Hepatocyte (in vitro differentiated cells): ENCODE results near the gene ECSIT. TPM values are rescaled to one million over a fixed set of nuclear protein-coding genes. Genes with fewer than 3 reads are reported as not detected.

Experiments used
- DNase-seq: peaks from one replicate; pipeline ENCODE4 v3.0.0-alpha.2; 2016; ENCODE audit warnings: low spot score
- H2AFZ ChIP-seq: fragments of 200-600 bp; sonication (generic); 2 replicates; pipeline ENCODE4 v1.6.0; 2016; ENCODE audit warnings: antibody characterized with exemption, mild to moderate bottlenecking
- H3K27ac ChIP-seq: fragments of 200-600 bp; sonication (generic); 2 replicates; pipeline ENCODE4 v1.5.1; 2016; ENCODE audit warnings: mild to moderate bottlenecking
- H3K27me3 ChIP-seq: fragments of 200-600 bp; sonication (generic); 2 replicates; pipeline ENCODE4 v1.6.1; 2016
- H3K36me3 ChIP-seq: fragments of 200-600 bp; sonication (generic); replicated peaks from 2 replicates; pipeline ENCODE4 v1.5.1; 2016; ENCODE audit warnings: low read depth; ENCODE audit not compliant: insufficient read depth
- H3K4me1 ChIP-seq: fragments of 200-600 bp; sonication (generic); 2 replicates; pipeline ENCODE4 v1.5.1; 2016; ENCODE audit warnings: mild to moderate bottlenecking, moderate library complexity; ENCODE audit not compliant: insufficient read depth
- H3K4me2 ChIP-seq: fragments of 200-600 bp; sonication (generic); 2 replicates; pipeline ENCODE4 v1.6.0; 2016
- H3K4me3 ChIP-seq: fragments of 200-600 bp; sonication (generic); 2 replicates; pipeline ENCODE4 v1.5.1; 2016; ENCODE audit warnings: mild to moderate bottlenecking
- H3K79me2 ChIP-seq: fragments of 200-600 bp; sonication (generic); 2 replicates; pipeline ENCODE4 v1.6.0; 2017; ENCODE audit warnings: mild to moderate bottlenecking
- H3K9me2 ChIP-seq: fragments of 200-600 bp; sonication (generic); replicated peaks from 2 replicates; pipeline ENCODE4 v1.6.0; 2017; ENCODE audit warnings: mild to moderate bottlenecking; ENCODE audit not compliant: insufficient read depth
- H3K9me3 ChIP-seq: fragments of 200-600 bp; sonication (generic); 2 replicates; pipeline ENCODE4 v1.5.1; 2016; ENCODE audit warnings: low read depth, mild to moderate bottlenecking
- H4K20me1 ChIP-seq: fragments of 200-600 bp; sonication (generic); 2 replicates; pipeline ENCODE4 v1.6.0; 2016; ENCODE audit warnings: mild to moderate bottlenecking; ENCODE audit not compliant: insufficient read depth, poor library complexity, severe bottlenecking
- CTCF ChIP-seq: fragments of 200-600 bp; sonication (generic); IDR thresholded peaks from 2 replicates; pipeline ENCODE4 v1.5.1; 2016; ENCODE audit warnings: antibody characterized with exemption, mild to moderate bottlenecking; ENCODE audit not compliant: poor library complexity
- EZH2 ChIP-seq: fragments of 200-600 bp; sonication (generic); IDR thresholded peaks from 2 replicates; pipeline ENCODE4 v1.6.1; 2016; ENCODE audit warnings: antibody characterized with exemption, mild to moderate bottlenecking, borderline replicate concordance
- EZH2phosphoT487 ChIP-seq: fragments of 200-600 bp; sonication (generic); IDR thresholded peaks from one replicate; pipeline ENCODE4 v1.6.1; 2018; ENCODE audit warnings: antibody characterized with exemption, mild to moderate bottlenecking, low read depth, moderate library complexity; ENCODE audit not compliant: unreplicated experiment, severe bottlenecking
- WGBS: methylation state at CpG from one replicate; pipeline ENCODE4 v1.1.6; 2016; ENCODE audit warnings: low lambda C conversion rate; ENCODE audit errors: missing lambda C conversion rate; 5-methylcytosine and 5-hydroxymethylcytosine counted together
- polyA plus RNA-seq: library from polyadenylated mRNA; unstranded; fragments of >200 nt; fragmentation: Nextera tagmentation; extraction: Ambion mirVana; gene quantifications from 2 replicates; pipeline ENCODE4 v1.2.1, GENCODE V29; 2016
- total RNA-seq: library from RNA; depleted of rRNA; stranded (reverse); fragments of >200 nt; gene quantifications from 2 replicates; pipeline ENCODE4 v1.2.3, GENCODE V29; 2014

The ECSIT gene
- total and polyA plus RNA-seq, 2 experiments from 2014 or later: 23.2 to 32.5 TPM

GRCh38 chr19:11541238-11541637, 12.3 kb upstream of the ECSIT start:
- no peaks in the 10 kb centered on the region for H3K27me3 ChIP-seq
- no peaks in the 10 kb centered on the region for H3K9me2 ChIP-seq
- peaks cover 13% of the 10 kb centered on the region for H3K4me1 ChIP-seq
- no peak for TF ChIP-seq EZH2phosphoT487
- TF ChIP-seq CTCF: no peak
- no peak for TF ChIP-seq EZH2
- H3K4me2 ChIP-seq: no peak overlapping the region
- no peaks in the 10 kb centered on the region for H3K36me3 ChIP-seq
- DNase-seq: no peak
- H2AFZ ChIP-seq: no peak overlapping the region
- WGBS: 84% methylated on average over 3 of the region's 3 CpGs
- H3K4me3 ChIP-seq: no peak overlapping the region
- no peaks in the 10 kb centered on the region for H3K79me2 ChIP-seq
- H4K20me1 ChIP-seq: no peaks in the 10 kb centered on the region
- H3K27ac ChIP-seq: no peak overlapping the region
- H3K9me3 ChIP-seq: no peaks in the 10 kb centered on the region

GRCh38 chr19:11540645-11541044, 11.7 kb upstream of the ECSIT start:
- Histone ChIP-seq H3K79me2 (no peaks in the 10 kb centered on the region), H4K20me1 (no peaks in the 10 kb centered on the region), H3K9me2 (no peaks in the 10 kb centered on the region), H3K36me3 (no peaks in the 10 kb centered on the region), H3K9me3 (no peaks in the 10 kb centered on the region), H3K4me1 (peaks cover 14% of the 10 kb centered on the region), H3K4me3 (no peak overlapping the region), H3K27me3 (no peaks in the 10 kb centered on the region), H3K4me2 (no peak overlapping the region), H2AFZ (no peak overlapping the region), H3K27ac (no peak overlapping the region)
- no peak for TF ChIP-seq EZH2phosphoT487
- no peak for TF ChIP-seq CTCF
- TF ChIP-seq EZH2: no peak
- DNase-seq: no peak
- WGBS: 90% methylated on average over 3 of the region's 5 CpGs

- Histone ChIP-seq H2AFZ (peak overlapping the region; percentile 74), H4K20me1 (no peaks in the 10 kb centered on the region), H3K36me3 (no peaks in the 10 kb centered on the region), H3K9me3 (no peaks in the 10 kb centered on the region), H3K4me3 (peak overlapping the region; percentile 49), H3K4me2 (peak overlapping the region; percentile 89), H3K79me2 (no peaks in the 10 kb centered on the region), H3K27ac (no peak overlapping the region), H3K4me1 (peaks cover 17% of the 10 kb centered on the region), H3K9me2 (no peaks in the 10 kb centered on the region), H3K27me3 (no peaks in the 10 kb centered on the region)
- peak; percentile 64 for DNase-seq
- TF ChIP-seq CTCF: no peak
- TF ChIP-seq EZH2phosphoT487: no peak
- peak; percentile 38 for TF ChIP-seq EZH2
- WGBS: 62% methylated on average over 4 of the region's 36 CpGs
These were observed 10.8 kb upstream of the ECSIT start for GRCh38 chr19:11539495-11540365.
